ENCODE data around the gene KLHDC3. TPM values are rescaled to one million over a fixed set of nuclear protein-coding genes. Genes with fewer than 3 reads are reported as not detected.
A peak's percentile ranks its signal among the peaks of the same experiment; 100 is the strongest.

Gene KLHDC3
- total and polyA plus RNA-seq, 9 of the 15 experiments (the other 6 are each of a cell fraction or from before 2014, with no cell fraction given), result 4.5 to 171 (median 107) TPM

DNA sequence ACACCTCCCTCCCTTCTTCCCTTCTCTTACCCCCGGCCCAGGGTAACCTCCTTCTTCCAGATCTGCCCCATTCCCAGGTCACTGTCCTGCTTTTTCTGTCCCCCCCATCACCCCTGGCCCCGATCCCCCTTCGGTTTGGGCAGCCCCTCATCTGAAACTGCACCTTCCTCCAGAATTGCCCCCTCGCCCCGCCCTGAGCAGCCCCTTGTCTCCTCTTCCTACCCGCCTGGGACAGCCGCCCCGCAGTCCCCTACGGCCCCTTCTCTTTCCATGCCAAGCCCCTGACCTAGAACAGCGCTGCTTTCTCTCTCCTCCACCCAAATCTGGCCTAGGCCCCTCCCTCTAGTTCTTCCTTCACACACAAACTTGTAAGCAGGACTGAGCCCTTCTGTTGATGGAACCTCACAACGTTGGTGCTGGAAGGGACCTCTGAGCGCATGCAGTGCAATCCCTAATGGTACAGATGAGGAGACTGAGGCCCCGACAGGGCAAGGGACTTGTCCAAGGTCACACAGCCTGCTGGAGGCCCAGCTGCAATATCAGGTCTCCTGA is 29.0 kb upstream of the KLHDC3 start:
- TSS peak; percentile 34 for BruUV-seq (replicated peaks)
- Histone ChIP-seq H2AFZ (ENCODE audit: low read depth, low read length) (peak overlapping the region; percentile 83), H3K27ac (ENCODE audit: extremely low read depth, low read depth, low read length) (peak overlapping the region; percentile 69), H3K9ac (ENCODE audit: insufficient read depth in 1 of 2, low read depth in 2 of 2, low read length in 2 of 2) (peak overlapping the region; percentile 72 to 94), H3K9me1 (ENCODE audit: control insufficient read depth, insufficient read depth, low read length) (peaks cover 12% of the 10 kb centered on the region), H3K27me3 (ENCODE audit: control insufficient read depth in 2 of 2, insufficient read depth in 2 of 2, low read length in 2 of 2) (no peaks in the 10 kb centered on the region), H3K4me1 (replicated peaks in 1 of 2; ENCODE audit: control insufficient read depth in 2 of 2, insufficient read depth in 2 of 2, low read length in 2 of 2) (peaks cover 33% of the 10 kb centered on the region in 2 experiments), H3K36me3 (ENCODE audit: control insufficient read depth, insufficient read depth, low read length) (peaks cover 27% of the 10 kb centered on the region), H3K9me3 (replicated peaks; ENCODE audit: control insufficient read depth, insufficient read depth, low read depth, low read length) (no peaks in the 10 kb centered on the region), H3K4me2 (ENCODE audit: insufficient read depth, low read length) (peak overlapping the region; percentile 87), H3K4me3 (peak overlapping the region; percentile 64), H3K79me2 (ENCODE audit: control insufficient read depth, insufficient read depth, low read length) (peaks cover 30% of the 10 kb centered on the region), H4K20me1 (replicated peaks; ENCODE audit: control insufficient read depth, insufficient read depth, low read length) (peaks cover 11% of the 10 kb centered on the region)
- intact Hi-C loops (cut with micrococcal nuclease) (no loop called here), in situ Hi-C loops (cut with MboI) (no loop called here)
- WGBS (ENCODE audit: insufficient coverage, low coverage, missing lambda C conversion rate), result 7% methylated on average over 11 of the region's 13 CpGs
- ATAC-seq, result peak; percentile 5
- ChIA-PET CTCF (ENCODE audit: low intra/inter-chr PET ratio) (no interaction called here), POLR2A (interaction anchor here (1.0 to 2.0 kb wide), 6 partner anchors 9 to 159 kb away, joined by 3 to 12 read pairs (median 5); no protein-coding TSS in a partner anchor)
- DNase-seq (ENCODE audit: extremely low read depth in 1 of 4, low spot score in 3 of 4), result peak; percentile 38 to 44 (median 41)
- peak; percentile 73 for FAIRE-seq
- TF ChIP-seq HMGN3 (IDR thresholded peaks at IDR 0.05; ENCODE audit: borderline replicate concordance, extremely low read depth, insufficient read length, low read depth, low read length), result no peak
- peak; percentile 14 to 64; a peak in 2 of 4 replicates for TF ChIP-seq KDM1A (IDR thresholded peaks at IDR 0.05)
- no peak for TF ChIP-seq RBM15 (IDR thresholded peaks at IDR 0.05; ENCODE audit: insufficient read depth, low read length)
- peak; percentile 76 for TF ChIP-seq RBM25 (IDR thresholded peaks at IDR 0.05; ENCODE audit: low read depth, low read length, severe bottlenecking)
- TF ChIP-seq, protein P1, sequence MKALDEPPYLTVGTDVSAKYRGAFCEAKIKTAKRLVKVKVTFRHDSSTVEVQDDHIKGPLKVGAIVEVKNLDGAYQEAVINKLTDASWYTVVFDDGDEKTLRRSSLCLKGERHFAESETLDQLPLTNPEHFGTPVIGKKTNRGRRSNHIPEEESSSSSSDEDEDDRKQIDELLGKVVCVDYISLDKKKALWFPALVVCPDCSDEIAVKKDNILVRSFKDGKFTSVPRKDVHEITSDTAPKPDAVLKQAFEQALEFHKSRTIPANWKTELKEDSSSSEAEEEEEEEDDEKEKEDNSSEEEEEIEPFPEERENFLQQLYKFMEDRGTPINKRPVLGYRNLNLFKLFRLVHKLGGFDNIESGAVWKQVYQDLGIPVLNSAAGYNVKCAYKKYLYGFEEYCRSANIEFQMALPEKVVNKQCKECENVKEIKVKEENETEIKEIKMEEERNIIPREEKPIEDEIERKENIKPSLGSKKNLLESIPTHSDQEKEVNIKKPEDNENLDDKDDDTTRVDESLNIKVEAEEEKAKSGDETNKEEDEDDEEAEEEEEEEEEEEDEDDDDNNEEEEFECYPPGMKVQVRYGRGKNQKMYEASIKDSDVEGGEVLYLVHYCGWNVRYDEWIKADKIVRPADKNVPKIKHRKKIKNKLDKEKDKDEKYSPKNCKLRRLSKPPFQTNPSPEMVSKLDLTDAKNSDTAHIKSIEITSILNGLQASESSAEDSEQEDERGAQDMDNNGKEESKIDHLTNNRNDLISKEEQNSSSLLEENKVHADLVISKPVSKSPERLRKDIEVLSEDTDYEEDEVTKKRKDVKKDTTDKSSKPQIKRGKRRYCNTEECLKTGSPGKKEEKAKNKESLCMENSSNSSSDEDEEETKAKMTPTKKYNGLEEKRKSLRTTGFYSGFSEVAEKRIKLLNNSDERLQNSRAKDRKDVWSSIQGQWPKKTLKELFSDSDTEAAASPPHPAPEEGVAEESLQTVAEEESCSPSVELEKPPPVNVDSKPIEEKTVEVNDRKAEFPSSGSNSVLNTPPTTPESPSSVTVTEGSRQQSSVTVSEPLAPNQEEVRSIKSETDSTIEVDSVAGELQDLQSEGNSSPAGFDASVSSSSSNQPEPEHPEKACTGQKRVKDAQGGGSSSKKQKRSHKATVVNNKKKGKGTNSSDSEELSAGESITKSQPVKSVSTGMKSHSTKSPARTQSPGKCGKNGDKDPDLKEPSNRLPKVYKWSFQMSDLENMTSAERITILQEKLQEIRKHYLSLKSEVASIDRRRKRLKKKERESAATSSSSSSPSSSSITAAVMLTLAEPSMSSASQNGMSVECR (CRISPR knock-in tag; IDR thresholded peaks at IDR 0.05), result peak; percentile 31; the same call in 1 of the 2 replicates
- peak; percentile 63 for TF ChIP-seq ZFP36 (IDR thresholded peaks at IDR 0.05; ENCODE audit: low read depth, low read length, partially characterized antibody)
- peak; percentile 84; the same call in 1 of the 2 replicates for TF ChIP-seq BCOR (IDR thresholded peaks at IDR 0.05)
- peak; percentile 28 for TF ChIP-seq BRD9 (IDR thresholded peaks at IDR 0.05; ENCODE audit: low read depth, partially characterized antibody)
- TF ChIP-seq PTBP1 (IDR thresholded peaks at IDR 0.05; ENCODE audit: low read depth, low read length), result 0 out of 2 replicates have a peak, but pooled peaks have one; percentile 10
- TF ChIP-seq, protein P2, sequence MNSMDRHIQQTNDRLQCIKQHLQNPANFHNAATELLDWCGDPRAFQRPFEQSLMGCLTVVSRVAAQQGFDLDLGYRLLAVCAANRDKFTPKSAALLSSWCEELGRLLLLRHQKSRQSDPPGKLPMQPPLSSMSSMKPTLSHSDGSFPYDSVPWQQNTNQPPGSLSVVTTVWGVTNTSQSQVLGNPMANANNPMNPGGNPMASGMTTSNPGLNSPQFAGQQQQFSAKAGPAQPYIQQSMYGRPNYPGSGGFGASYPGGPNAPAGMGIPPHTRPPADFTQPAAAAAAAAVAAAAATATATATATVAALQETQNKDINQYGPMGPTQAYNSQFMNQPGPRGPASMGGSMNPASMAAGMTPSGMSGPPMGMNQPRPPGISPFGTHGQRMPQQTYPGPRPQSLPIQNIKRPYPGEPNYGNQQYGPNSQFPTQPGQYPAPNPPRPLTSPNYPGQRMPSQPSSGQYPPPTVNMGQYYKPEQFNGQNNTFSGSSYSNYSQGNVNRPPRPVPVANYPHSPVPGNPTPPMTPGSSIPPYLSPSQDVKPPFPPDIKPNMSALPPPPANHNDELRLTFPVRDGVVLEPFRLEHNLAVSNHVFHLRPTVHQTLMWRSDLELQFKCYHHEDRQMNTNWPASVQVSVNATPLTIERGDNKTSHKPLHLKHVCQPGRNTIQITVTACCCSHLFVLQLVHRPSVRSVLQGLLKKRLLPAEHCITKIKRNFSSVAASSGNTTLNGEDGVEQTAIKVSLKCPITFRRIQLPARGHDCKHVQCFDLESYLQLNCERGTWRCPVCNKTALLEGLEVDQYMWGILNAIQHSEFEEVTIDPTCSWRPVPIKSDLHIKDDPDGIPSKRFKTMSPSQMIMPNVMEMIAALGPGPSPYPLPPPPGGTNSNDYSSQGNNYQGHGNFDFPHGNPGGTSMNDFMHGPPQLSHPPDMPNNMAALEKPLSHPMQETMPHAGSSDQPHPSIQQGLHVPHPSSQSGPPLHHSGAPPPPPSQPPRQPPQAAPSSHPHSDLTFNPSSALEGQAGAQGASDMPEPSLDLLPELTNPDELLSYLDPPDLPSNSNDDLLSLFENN (IDR thresholded peaks at IDR 0.05; ENCODE audit: low read depth in 2 of 2, low read length in 2 of 2), result no peak
- TF ChIP-seq ZNF212 (CRISPR knock-in tag; IDR thresholded peaks at IDR 0.05), result no peak
- peak; percentile 38; the same call in 1 of the 2 replicates for TF ChIP-seq HDGF (IDR thresholded peaks at IDR 0.05)
- peak; percentile 62; the same call in 1 of the 2 replicates for TF ChIP-seq ESRRA (IDR thresholded peaks at IDR 0.05; ENCODE audit: borderline replicate concordance, low read depth)
- TF ChIP-seq SMARCA5 (IDR thresholded peaks at IDR 0.05), result peak; percentile 48; the same call in 1 of the 2 replicates
- 0 out of 2 replicates have a peak, but pooled peaks have one; percentile 13 for TF ChIP-seq RB1 (IDR thresholded peaks at IDR 0.05; ENCODE audit: low read depth)
